HepG2 (cell line): ENCODE results near the gene ATIC. TPM values are rescaled to one million over a fixed set of nuclear protein-coding genes. Genes with fewer than 3 reads are reported as not detected.

Experiments used
- FOXO4 ChIP-seq: sonication (generic); formaldehyde crosslinking; conservative IDR thresholded peaks from 2 replicates; pipeline ENCODE4 v1.8.1; 2023; ENCODE audit warnings: missing genetic modification reagents
- HMGXB3 ChIP-seq: sonication (generic); formaldehyde crosslinking; IDR thresholded peaks from 2 replicates; pipeline ENCODE4 v1.4.0; 2020; ENCODE audit warnings: missing genetic modification reagents, borderline replicate concordance
- JUND ChIP-seq: sonication (generic); formaldehyde crosslinking; IDR thresholded peaks from 2 replicates; pipeline ENCODE4 v1.8.0; 2022; ENCODE audit warnings: mild to moderate bottlenecking, missing genetic modification reagents
- POLR2G ChIP-seq: fragments of 200-400 bp; formaldehyde crosslinking; IDR thresholded peaks from 2 replicates; pipeline ENCODE4 v1.6.1; 2018; ENCODE audit warnings: mild to moderate bottlenecking, low read depth, low read length, moderate library complexity
- THAP7 ChIP-seq: sonication (generic); formaldehyde crosslinking; IDR thresholded peaks from 2 replicates; pipeline ENCODE4 v1.8.1; 2023; ENCODE audit warnings: mild to moderate bottlenecking, missing genetic modification reagents
- ZC3H13 ChIP-seq: sonication (generic); formaldehyde crosslinking; IDR thresholded peaks from 2 replicates; pipeline ENCODE4 v1.8.1; 2023; ENCODE audit warnings: mild to moderate bottlenecking, missing genetic modification reagents, moderate library complexity
- ZMAT5 ChIP-seq: sonication (generic); formaldehyde crosslinking; IDR thresholded peaks from 2 replicates; pipeline ENCODE4 v1.5.0; 2020; ENCODE audit warnings: mild to moderate bottlenecking, low read depth, missing genetic modification reagents, borderline replicate concordance
- ZNF432 ChIP-seq: sonication (generic); formaldehyde crosslinking; IDR thresholded peaks from 2 replicates; pipeline ENCODE4 v1.5.0; 2020; ENCODE audit warnings: missing genetic modification reagents, mild to moderate bottlenecking, borderline replicate concordance
- ZNF691 ChIP-seq: sonication (generic); formaldehyde crosslinking; IDR thresholded peaks from 2 replicates; pipeline ENCODE4 v1.4.0; 2020; ENCODE audit warnings: missing genetic modification reagents, low read depth, mild to moderate bottlenecking, borderline replicate concordance
- ZNF780A ChIP-seq: sonication (generic); formaldehyde crosslinking; IDR thresholded peaks from 2 replicates; pipeline ENCODE4 v1.8.0; 2022; ENCODE audit warnings: mild to moderate bottlenecking, missing genetic modification reagents, moderate library complexity
- ZNF816 ChIP-seq: sonication (generic); formaldehyde crosslinking; IDR thresholded peaks from 2 replicates; pipeline ENCODE4 v1.8.0; 2022; ENCODE audit warnings: missing genetic modification reagents, mild to moderate bottlenecking, borderline replicate concordance
- polyA plus RNA-seq, 8 experiments: library from polyadenylated mRNA; depleted of rRNA in 3 of 8; stranded (reverse) in 7 of 8; unstranded in 1 of 8; fragments of >200 nt; fragmentation: Illumina TruSeq in 4 of 8; extraction: Trizol in 4 of 8; gene quantifications; 2 replicates each; pipeline versions ENCODE4 v1.2.1 to v1.2.3, GENCODE V29; 2011 to 2016; ENCODE audit warnings: low read depth in 4 of 8, missing spikeins in 1 of 8, mixed read lengths in 1 of 8; ENCODE audit not compliant: insufficient read depth in 1 of 8
- total RNA-seq, 5 experiments: library from RNA; depleted of rRNA; stranded (reverse); fragments of >200 nt; fragmentation: Illumina TruSeq; extraction: Trizol; gene quantifications; 2 replicates each; pipeline ENCODE4 v1.2.3, GENCODE V29; 2016; ENCODE audit warnings: low read depth in 1 of 5

Gene ATIC
- total and polyA plus RNA-seq, 2 of the 13 experiments (the other 11 are each of a cell fraction or from before 2014, with no cell fraction given) = 89.8 to 146 TPM

- 0 out of 2 replicates have a peak, but pooled peaks have one; percentile 6 for TF ChIP-seq JUND
- TF ChIP-seq ZC3H13 (CRISPR knock-in tag) = 0 out of 2 replicates have a peak, but pooled peaks have one; percentile 63
- TF ChIP-seq FOXO4 (CRISPR knock-in tag) = 0 out of 2 replicates have a peak, but pooled peaks have one; percentile 15
- no peak for TF ChIP-seq ZMAT5 (CRISPR knock-in tag)
- peak; percentile 52; the same call in 1 of the 2 replicates for TF ChIP-seq ZNF816 (CRISPR knock-in tag)
- TF ChIP-seq ZNF780A (CRISPR knock-in tag) = 0 out of 2 replicates have a peak, but pooled peaks have one; percentile 14
- TF ChIP-seq ZNF432 (CRISPR knock-in tag) = no peak
- 0 out of 2 replicates have a peak, but pooled peaks have one; percentile 10 for TF ChIP-seq ZNF691
- 0 out of 2 replicates have a peak, but pooled peaks have one; percentile 45 for TF ChIP-seq THAP7
- peak; percentile 61 for TF ChIP-seq POLR2G
- no peak for TF ChIP-seq HMGXB3 (CRISPR knock-in tag)
Observed at GRCh38 chr2:215374642-215375466, 63.0 kb downstream of the ATIC start (continued).
